ENCODE measurements around the gene APLNR. TPM values are rescaled to one million over a fixed set of nuclear protein-coding genes. Genes with fewer than 3 reads are reported as not detected.
A peak's percentile ranks its signal among the peaks of the same experiment; 100 is the strongest.

The APLNR gene
- total RNA-seq, 1 donor from 2014 or later: 8.5 TPM

- H3K4me1 ChIP-seq: peaks cover 71% of the 10 kb centered on the region
- H3K9me3 ChIP-seq (replicated peaks): no peaks in the 10 kb centered on the region
- intact Hi-C loops (cut with micrococcal nuclease): no loop called here
- DNase-seq: no peak
- no peaks in the 10 kb centered on the region for H3K36me3 ChIP-seq
- peak overlapping the region; percentile 35 for H3K4me3 ChIP-seq
- TF ChIP-seq CTCF (IDR thresholded peaks at IDR 0.05; ENCODE audit: borderline replicate concordance): no peak
- peak overlapping the region; percentile 62 for H3K27ac ChIP-seq (replicated peaks)
- H3K27me3 ChIP-seq (ENCODE audit: low read depth): peaks cover 58% of the 10 kb centered on the region
Measured at GRCh38 chr11:57231539-57232253, 5.4 kb downstream of the APLNR start.

DNA sequence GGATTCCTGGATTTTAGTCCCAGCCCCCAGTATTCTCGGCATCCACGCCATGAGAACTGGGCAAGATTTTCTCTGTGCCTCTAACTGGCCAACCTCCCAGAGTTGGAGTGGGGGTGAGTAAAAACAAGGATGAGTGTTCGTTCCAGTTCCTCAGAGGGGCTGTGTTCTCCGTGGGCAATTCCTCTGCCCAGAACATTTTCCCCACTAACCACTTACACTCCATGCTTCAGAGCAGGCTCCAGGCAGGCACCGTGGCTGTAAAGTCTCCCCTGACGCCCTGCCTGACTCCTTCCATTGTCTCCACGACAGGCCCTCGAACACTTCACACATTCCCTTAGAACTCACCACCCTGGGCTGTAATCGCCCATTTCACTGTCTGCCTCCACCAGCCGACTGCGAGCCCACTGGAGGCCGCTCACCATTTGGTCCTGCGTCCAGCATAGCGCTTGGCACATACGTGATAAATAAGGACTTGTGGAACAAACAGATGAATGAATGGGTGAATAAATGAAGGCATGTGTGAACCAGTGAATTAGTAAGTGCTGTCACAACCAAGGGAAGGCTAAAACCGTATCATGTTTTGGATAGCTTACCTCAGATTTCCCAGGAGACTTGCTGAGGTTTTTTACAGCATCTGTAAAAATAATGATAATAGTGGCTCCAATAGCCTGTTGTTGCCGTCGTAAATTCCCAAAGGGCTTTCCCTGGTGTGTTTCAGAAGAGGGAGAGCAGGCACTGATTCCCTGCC, 6.1 kb downstream of the APLNR start:
- H3K27ac ChIP-seq (replicated peaks): peak overlapping the region; percentile 62
- no peak for TF ChIP-seq CTCF (IDR thresholded peaks at IDR 0.05; ENCODE audit: borderline replicate concordance)
- H3K27me3 ChIP-seq (ENCODE audit: low read depth): peaks cover 51% of the 10 kb centered on the region
- intact Hi-C loops (cut with micrococcal nuclease): no loop called here
- H3K9me3 ChIP-seq (replicated peaks): peaks cover under 1% of the 10 kb centered on the region
- H3K4me3 ChIP-seq: peak overlapping the region; percentile 35
- H3K4me1 ChIP-seq: peaks cover 64% of the 10 kb centered on the region
- H3K36me3 ChIP-seq: no peaks in the 10 kb centered on the region
- DNase-seq: no peak

GRCh38 chr11:57230316-57230715, 6.7 kb downstream of the APLNR start:
- H3K27me3 ChIP-seq (ENCODE audit: low read depth): peaks cover 44% of the 10 kb centered on the region
- no peak for DNase-seq
- intact Hi-C loops (cut with micrococcal nuclease): no loop called here
- peak overlapping the region; percentile 62 for H3K27ac ChIP-seq (replicated peaks)
- peaks cover 57% of the 10 kb centered on the region for H3K4me1 ChIP-seq
- no peak for TF ChIP-seq CTCF (IDR thresholded peaks at IDR 0.05; ENCODE audit: borderline replicate concordance)
- H3K9me3 ChIP-seq (replicated peaks): peaks cover 6% of the 10 kb centered on the region
- no peaks in the 10 kb centered on the region for H3K36me3 ChIP-seq
- H3K4me3 ChIP-seq: no peak overlapping the region

- Histone ChIP-seq H3K9me3 (replicated peaks) (peaks cover 6% of the 10 kb centered on the region), H3K36me3 (no peaks in the 10 kb centered on the region), H3K27me3 (ENCODE audit: low read depth) (peaks cover 27% of the 10 kb centered on the region), H3K4me1 (peaks cover 42% of the 10 kb centered on the region), H3K4me3 (no peak overlapping the region), H3K27ac (replicated peaks) (no peak overlapping the region)
- no peak for TF ChIP-seq CTCF (IDR thresholded peaks at IDR 0.05; ENCODE audit: borderline replicate concordance)
- intact Hi-C loops (cut with micrococcal nuclease): no loop called here
- DNase-seq: no peak
Measured at GRCh38 chr11:57228600-57228999, 8.4 kb downstream of the APLNR start.

DNA sequence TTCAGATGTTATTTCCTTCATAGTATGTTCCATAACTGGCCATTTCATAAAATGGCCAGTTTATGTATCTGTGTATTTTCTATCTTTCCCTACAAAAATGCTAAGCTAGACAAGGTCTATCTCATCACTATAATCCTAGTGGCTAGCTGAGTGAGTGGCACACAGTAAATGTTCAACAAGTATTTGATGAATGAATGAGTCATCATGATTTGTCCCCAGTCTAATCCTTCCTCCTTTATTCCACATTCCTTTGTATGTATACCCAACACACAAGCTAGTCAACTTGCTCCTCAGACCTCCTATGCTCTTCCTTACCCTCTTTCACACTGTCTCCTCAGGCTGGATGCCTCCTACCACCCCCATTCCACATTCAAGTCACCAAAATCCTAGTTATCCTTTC, 12.5 kb downstream of the APLNR start:
- intact Hi-C loops (cut with micrococcal nuclease): no loop called here
- TF ChIP-seq CTCF (IDR thresholded peaks at IDR 0.05; ENCODE audit: borderline replicate concordance): no peak

More for the DNA sequence above, 12.5 kb downstream of the APLNR start:
- Histone ChIP-seq H3K4me3 (no peak overlapping the region), H3K4me1 (peaks cover 29% of the 10 kb centered on the region), H3K9me3 (replicated peaks) (peaks cover 6% of the 10 kb centered on the region), H3K27me3 (ENCODE audit: low read depth) (no peaks in the 10 kb centered on the region), H3K36me3 (no peaks in the 10 kb centered on the region), H3K27ac (replicated peaks) (no peak overlapping the region)
- no peak for DNase-seq
